Liver (tissue), 3 donors: ENCODE data around the gene CTAG1A.

Experiments used
- CTCF ChIP-seq: fragments of 150-350 bp; IDR thresholded peaks from 2 replicates; pipeline ENCODE4 v1.5.1; 2017; ENCODE audit warnings: improper control_type of control experiment, low read depth, low read length; ENCODE audit not compliant: missing input control
- GABPA ChIP-seq, 2 donors: IDR thresholded peaks in 1 of 2; conservative IDR thresholded peaks in 1 of 2; 2 replicates each; pipeline ENCODE4 v1.6.1; 2016; ENCODE audit warnings: antibody characterized with exemption in 2 of 2, mild to moderate bottlenecking in 1 of 2, moderate library complexity in 1 of 2
- JUND ChIP-seq, 2 donors: IDR thresholded peaks; 2 replicates each; pipeline ENCODE4 v1.6.1; 2016; ENCODE audit warnings: antibody characterized with exemption in 2 of 2
- MAX ChIP-seq: IDR thresholded peaks from 2 replicates; pipeline ENCODE4 v1.6.1; 2016; ENCODE audit warnings: antibody characterized with exemption
- SP1 ChIP-seq: IDR thresholded peaks from 2 replicates; pipeline ENCODE4 v1.6.1; 2018; ENCODE audit warnings: antibody characterized with exemption, mild to moderate bottlenecking
- TAF1 ChIP-seq: conservative IDR thresholded peaks from 2 replicates; pipeline ENCODE4 v1.6.1; 2016; ENCODE audit warnings: antibody characterized with exemption, mild to moderate bottlenecking
- YY1 ChIP-seq: IDR thresholded peaks from 2 replicates; pipeline ENCODE4 v1.6.1; 2016; ENCODE audit warnings: antibody characterized with exemption, mild to moderate bottlenecking
- TF ChIP-seq, protein P1 (sequence below): IDR thresholded peaks from 2 replicates; pipeline ENCODE4 v1.6.1; 2016; ENCODE audit warnings: antibody characterized with exemption, mild to moderate bottlenecking
- TF ChIP-seq, protein P2 (sequence below): IDR thresholded peaks from 2 replicates; pipeline ENCODE4 v1.6.1; 2016; ENCODE audit warnings: antibody characterized with exemption
- donor health status: healthy.
- donor health status: healthy.

DNA sequence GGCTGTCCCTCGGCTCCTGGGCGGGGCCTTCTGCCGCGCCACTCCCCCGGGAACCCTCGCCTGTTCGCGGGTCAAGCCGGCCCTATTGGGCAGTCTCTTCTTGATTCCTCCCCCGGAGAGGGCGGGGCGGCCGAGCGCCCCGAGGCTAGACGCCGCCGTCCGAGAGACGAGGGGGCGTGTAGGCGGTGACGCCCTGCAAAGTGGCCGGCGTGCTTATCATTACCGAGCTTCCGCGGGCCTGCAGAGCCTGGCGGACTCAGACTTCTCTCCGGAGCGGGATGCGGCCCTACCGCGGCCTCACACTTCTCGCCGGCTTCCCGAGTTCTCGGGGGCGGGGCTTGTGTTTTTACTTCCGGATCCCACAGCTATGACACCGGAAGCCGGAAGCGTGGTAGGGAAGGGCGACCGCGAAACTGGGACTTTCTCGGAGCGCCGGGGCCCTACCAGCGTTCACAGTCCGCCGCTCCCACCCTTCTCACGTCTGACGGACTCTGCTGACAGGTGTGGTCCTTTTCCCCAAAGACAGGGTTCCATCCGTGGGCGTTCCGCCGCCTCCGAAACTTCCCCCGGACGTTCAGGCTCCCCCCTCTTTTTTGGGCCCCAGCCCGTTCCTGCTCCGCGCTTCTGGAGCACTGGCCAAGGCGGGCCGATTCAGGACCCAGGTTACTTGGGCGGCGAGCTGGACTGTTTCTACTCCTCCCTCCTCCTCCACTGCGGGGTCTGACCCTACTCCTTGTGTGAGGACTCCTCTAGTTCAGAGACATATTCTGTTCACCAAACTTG lies 37.5 kb upstream of the CTAG1A start, which contains the start of gene IKBKG:
- peak; percentile 19 for TF ChIP-seq YY1
- no peak for TF ChIP-seq CTCF
- TF ChIP-seq TAF1, result no peak
- TF ChIP-seq GABPA (IDR thresholded peaks at IDR 0.05 in 1 of 2, conservative IDR thresholded peaks at IDR 0.05 in 1 of 2), result peak; percentile 76 to 90
- TF ChIP-seq, protein P1, sequence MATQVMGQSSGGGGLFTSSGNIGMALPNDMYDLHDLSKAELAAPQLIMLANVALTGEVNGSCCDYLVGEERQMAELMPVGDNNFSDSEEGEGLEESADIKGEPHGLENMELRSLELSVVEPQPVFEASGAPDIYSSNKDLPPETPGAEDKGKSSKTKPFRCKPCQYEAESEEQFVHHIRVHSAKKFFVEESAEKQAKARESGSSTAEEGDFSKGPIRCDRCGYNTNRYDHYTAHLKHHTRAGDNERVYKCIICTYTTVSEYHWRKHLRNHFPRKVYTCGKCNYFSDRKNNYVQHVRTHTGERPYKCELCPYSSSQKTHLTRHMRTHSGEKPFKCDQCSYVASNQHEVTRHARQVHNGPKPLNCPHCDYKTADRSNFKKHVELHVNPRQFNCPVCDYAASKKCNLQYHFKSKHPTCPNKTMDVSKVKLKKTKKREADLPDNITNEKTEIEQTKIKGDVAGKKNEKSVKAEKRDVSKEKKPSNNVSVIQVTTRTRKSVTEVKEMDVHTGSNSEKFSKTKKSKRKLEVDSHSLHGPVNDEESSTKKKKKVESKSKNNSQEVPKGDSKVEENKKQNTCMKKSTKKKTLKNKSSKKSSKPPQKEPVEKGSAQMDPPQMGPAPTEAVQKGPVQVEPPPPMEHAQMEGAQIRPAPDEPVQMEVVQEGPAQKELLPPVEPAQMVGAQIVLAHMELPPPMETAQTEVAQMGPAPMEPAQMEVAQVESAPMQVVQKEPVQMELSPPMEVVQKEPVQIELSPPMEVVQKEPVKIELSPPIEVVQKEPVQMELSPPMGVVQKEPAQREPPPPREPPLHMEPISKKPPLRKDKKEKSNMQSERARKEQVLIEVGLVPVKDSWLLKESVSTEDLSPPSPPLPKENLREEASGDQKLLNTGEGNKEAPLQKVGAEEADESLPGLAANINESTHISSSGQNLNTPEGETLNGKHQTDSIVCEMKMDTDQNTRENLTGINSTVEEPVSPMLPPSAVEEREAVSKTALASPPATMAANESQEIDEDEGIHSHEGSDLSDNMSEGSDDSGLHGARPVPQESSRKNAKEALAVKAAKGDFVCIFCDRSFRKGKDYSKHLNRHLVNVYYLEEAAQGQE, result no peak
- peak in 1 of 2 donors; percentile 8 for TF ChIP-seq JUND (IDR thresholded peaks at IDR 0.05)
- TF ChIP-seq SP1, result peak; percentile 19
- TF ChIP-seq, protein P2, sequence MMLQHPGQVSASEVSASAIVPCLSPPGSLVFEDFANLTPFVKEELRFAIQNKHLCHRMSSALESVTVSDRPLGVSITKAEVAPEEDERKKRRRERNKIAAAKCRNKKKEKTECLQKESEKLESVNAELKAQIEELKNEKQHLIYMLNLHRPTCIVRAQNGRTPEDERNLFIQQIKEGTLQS, result no peak
- TF ChIP-seq MAX, result peak; percentile 23
